K562 (cell line): ENCODE results near the gene LEO1. TPM values are rescaled to one million over a fixed set of nuclear protein-coding genes. Genes with fewer than 3 reads are reported as not detected.
A peak's percentile ranks its signal among the peaks of the same experiment; 100 is the strongest.

Experiments used
- ATF6 ChIP-seq: sonication (generic); formaldehyde crosslinking; IDR thresholded peaks from 2 replicates; pipeline ENCODE4 v1.4.0; 2020; ENCODE audit warnings: mild to moderate bottlenecking, missing genetic modification reagents
- CREM ChIP-seq: IDR thresholded peaks from 2 replicates; pipeline ENCODE4 v1.6.1; 2014; ENCODE audit warnings: antibody characterized with exemption, low read depth
- NR4A1 ChIP-seq, 2 experiments: fragments of 250-450 bp in 1 of 2; fragments of 450-650 bp in 1 of 2; sonication (Bioruptor Pico) in 1 of 2; IDR thresholded peaks; 2 replicates each; pipeline versions ENCODE4 v1.4.0 to v1.6.1; 2016 to 2020; ENCODE audit warnings: mild to moderate bottlenecking in 2 of 2, missing compliant biosample characterization in 1 of 2, missing genetic modification characterization in 1 of 2, moderate library complexity in 1 of 2
- PHF8 ChIP-seq: fragments of 200-600 bp; sonication (generic); IDR thresholded peaks from 2 replicates; pipeline ENCODE4 v1.6.1; 2012; ENCODE audit warnings: mixed run types, mild to moderate bottlenecking, inconsistent platforms, low read length, moderate library complexity, borderline replicate concordance
- TEAD4 ChIP-seq, 2 experiments: sonication (generic) in 1 of 2; formaldehyde crosslinking in 1 of 2; IDR thresholded peaks; 2 replicates each; pipeline versions ENCODE4 v1.6.1 to v1.8.0; 2012 to 2022; ENCODE audit warnings: borderline replicate concordance in 1 of 2, inconsistent platforms in 1 of 2, low read length in 1 of 2, mild to moderate bottlenecking in 1 of 2, missing genetic modification reagents in 1 of 2
- TGIF2 ChIP-seq: sonication (generic); formaldehyde crosslinking; IDR thresholded peaks from 2 replicates; pipeline ENCODE4 v1.8.1; 2022; ENCODE audit warnings: mild to moderate bottlenecking, missing genetic modification reagents, moderate library complexity
- ZBTB17 ChIP-seq: fragments of 450-650 bp; formaldehyde crosslinking; IDR thresholded peaks from 2 replicates; pipeline ENCODE4 v1.4.0; 2020; ENCODE audit warnings: mild to moderate bottlenecking
- polyA plus RNA-seq, 8 experiments: library from polyadenylated mRNA; depleted of rRNA in 4 of 8; stranded (reverse) in 5 of 8; unstranded in 3 of 8; fragments of >200 nt; fragmentation: Nextera tagmentation in 2 of 8; fragmentation: Illumina TruSeq in 1 of 8; extraction: Ambion mirVana in 2 of 8; extraction: Trizol in 1 of 8; gene quantifications; 2 replicates each; pipeline versions ENCODE4 v1.2.1 to v1.2.3, GENCODE V29; 2011 to 2014; ENCODE audit warnings: inconsistent platforms in 1 of 8, missing spikeins in 1 of 8
- total RNA-seq, 7 experiments: library from RNA; depleted of rRNA in 6 of 7; stranded (reverse); fragments of >200 nt in 6 of 7; fragmentation: Illumina TruSeq in 2 of 7; extraction: Trizol in 2 of 7; gene quantifications; 2 replicates each; pipeline versions ENCODE4 v1.2.1 to v1.2.3, GENCODE V29; 2011 to 2021; ENCODE audit warnings: low replicate concordance in 1 of 7
- TF ChIP-seq, protein P1 (sequence below): fragments of 200-600 bp; sonication (generic); IDR thresholded peaks from one replicate; pipeline ENCODE4 v1.6.1; 2012; ENCODE audit warnings: mild to moderate bottlenecking, low read depth, low read length, inconsistent platforms
- TF ChIP-seq, protein P2 (sequence below): sonication (generic); formaldehyde crosslinking; IDR thresholded peaks from 2 replicates; pipeline ENCODE4 v1.8.0; 2022; ENCODE audit warnings: mild to moderate bottlenecking, missing genetic modification reagents, borderline replicate concordance

Gene LEO1
- total and polyA plus RNA-seq, 9 of the 15 experiments (the other 6 are each of a cell fraction or from before 2014, with no cell fraction given): 8.4 to 48.3 (median 37.9) TPM

- TF ChIP-seq, protein P1, sequence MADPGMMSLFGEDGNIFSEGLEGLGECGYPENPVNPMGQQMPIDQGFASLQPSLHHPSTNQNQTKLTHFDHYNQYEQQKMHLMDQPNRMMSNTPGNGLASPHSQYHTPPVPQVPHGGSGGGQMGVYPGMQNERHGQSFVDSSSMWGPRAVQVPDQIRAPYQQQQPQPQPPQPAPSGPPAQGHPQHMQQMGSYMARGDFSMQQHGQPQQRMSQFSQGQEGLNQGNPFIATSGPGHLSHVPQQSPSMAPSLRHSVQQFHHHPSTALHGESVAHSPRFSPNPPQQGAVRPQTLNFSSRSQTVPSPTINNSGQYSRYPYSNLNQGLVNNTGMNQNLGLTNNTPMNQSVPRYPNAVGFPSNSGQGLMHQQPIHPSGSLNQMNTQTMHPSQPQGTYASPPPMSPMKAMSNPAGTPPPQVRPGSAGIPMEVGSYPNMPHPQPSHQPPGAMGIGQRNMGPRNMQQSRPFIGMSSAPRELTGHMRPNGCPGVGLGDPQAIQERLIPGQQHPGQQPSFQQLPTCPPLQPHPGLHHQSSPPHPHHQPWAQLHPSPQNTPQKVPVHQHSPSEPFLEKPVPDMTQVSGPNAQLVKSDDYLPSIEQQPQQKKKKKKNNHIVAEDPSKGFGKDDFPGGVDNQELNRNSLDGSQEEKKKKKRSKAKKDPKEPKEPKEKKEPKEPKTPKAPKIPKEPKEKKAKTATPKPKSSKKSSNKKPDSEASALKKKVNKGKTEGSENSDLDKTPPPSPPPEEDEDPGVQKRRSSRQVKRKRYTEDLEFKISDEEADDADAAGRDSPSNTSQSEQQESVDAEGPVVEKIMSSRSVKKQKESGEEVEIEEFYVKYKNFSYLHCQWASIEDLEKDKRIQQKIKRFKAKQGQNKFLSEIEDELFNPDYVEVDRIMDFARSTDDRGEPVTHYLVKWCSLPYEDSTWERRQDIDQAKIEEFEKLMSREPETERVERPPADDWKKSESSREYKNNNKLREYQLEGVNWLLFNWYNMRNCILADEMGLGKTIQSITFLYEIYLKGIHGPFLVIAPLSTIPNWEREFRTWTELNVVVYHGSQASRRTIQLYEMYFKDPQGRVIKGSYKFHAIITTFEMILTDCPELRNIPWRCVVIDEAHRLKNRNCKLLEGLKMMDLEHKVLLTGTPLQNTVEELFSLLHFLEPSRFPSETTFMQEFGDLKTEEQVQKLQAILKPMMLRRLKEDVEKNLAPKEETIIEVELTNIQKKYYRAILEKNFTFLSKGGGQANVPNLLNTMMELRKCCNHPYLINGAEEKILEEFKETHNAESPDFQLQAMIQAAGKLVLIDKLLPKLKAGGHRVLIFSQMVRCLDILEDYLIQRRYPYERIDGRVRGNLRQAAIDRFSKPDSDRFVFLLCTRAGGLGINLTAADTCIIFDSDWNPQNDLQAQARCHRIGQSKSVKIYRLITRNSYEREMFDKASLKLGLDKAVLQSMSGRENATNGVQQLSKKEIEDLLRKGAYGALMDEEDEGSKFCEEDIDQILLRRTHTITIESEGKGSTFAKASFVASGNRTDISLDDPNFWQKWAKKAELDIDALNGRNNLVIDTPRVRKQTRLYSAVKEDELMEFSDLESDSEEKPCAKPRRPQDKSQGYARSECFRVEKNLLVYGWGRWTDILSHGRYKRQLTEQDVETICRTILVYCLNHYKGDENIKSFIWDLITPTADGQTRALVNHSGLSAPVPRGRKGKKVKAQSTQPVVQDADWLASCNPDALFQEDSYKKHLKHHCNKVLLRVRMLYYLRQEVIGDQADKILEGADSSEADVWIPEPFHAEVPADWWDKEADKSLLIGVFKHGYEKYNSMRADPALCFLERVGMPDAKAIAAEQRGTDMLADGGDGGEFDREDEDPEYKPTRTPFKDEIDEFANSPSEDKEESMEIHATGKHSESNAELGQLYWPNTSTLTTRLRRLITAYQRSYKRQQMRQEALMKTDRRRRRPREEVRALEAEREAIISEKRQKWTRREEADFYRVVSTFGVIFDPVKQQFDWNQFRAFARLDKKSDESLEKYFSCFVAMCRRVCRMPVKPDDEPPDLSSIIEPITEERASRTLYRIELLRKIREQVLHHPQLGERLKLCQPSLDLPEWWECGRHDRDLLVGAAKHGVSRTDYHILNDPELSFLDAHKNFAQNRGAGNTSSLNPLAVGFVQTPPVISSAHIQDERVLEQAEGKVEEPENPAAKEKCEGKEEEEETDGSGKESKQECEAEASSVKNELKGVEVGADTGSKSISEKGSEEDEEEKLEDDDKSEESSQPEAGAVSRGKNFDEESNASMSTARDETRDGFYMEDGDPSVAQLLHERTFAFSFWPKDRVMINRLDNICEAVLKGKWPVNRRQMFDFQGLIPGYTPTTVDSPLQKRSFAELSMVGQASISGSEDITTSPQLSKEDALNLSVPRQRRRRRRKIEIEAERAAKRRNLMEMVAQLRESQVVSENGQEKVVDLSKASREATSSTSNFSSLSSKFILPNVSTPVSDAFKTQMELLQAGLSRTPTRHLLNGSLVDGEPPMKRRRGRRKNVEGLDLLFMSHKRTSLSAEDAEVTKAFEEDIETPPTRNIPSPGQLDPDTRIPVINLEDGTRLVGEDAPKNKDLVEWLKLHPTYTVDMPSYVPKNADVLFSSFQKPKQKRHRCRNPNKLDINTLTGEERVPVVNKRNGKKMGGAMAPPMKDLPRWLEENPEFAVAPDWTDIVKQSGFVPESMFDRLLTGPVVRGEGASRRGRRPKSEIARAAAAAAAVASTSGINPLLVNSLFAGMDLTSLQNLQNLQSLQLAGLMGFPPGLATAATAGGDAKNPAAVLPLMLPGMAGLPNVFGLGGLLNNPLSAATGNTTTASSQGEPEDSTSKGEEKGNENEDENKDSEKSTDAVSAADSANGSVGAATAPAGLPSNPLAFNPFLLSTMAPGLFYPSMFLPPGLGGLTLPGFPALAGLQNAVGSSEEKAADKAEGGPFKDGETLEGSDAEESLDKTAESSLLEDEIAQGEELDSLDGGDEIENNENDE: no peak
- TF ChIP-seq PHF8 (peak; percentile 89; the same call in 1 of the 2 replicates), TGIF2 (CRISPR knock-in tag) (no peak), ZBTB17 (peak; percentile 82), CREM (peak; percentile 80), TEAD4 (IDR thresholded peaks at IDR 0.05; ENCODE audit: low read length) (no peak), TEAD4 (CRISPR knock-in tag; IDR thresholded peaks at IDR 0.05; ENCODE audit: borderline replicate concordance) (no peak), NR4A1 (CRISPR knock-in tag; IDR thresholded peaks at IDR 0.05) (0 out of 2 replicates have a peak, but pooled peaks have one; percentile 43), NR4A1 (tag; IDR thresholded peaks at IDR 0.05) (0 out of 2 replicates have a peak, but pooled peaks have one; percentile 47), ATF6 (CRISPR knock-in tag) (no peak)
- TF ChIP-seq, protein P2, sequence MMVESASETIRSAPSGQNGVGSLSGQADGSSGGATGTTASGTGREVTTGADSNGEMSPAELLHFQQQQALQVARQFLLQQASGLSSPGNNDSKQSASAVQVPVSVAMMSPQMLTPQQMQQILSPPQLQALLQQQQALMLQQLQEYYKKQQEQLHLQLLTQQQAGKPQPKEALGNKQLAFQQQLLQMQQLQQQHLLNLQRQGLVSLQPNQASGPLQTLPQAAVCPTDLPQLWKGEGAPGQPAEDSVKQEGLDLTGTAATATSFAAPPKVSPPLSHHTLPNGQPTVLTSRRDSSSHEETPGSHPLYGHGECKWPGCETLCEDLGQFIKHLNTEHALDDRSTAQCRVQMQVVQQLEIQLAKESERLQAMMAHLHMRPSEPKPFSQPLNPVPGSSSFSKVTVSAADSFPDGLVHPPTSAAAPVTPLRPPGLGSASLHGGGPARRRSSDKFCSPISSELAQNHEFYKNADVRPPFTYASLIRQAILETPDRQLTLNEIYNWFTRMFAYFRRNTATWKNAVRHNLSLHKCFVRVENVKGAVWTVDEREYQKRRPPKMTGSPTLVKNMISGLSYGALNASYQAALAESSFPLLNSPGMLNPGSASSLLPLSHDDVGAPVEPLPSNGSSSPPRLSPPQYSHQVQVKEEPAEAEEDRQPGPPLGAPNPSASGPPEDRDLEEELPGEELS (CRISPR knock-in tag): peak; percentile 76; the same call in 1 of the 2 replicates
Measured at GRCh38 chr15:51971375-51972133, at the start of gene LEO1 (continued).
